GM18520 (cell line): ENCODE measurements around the gene ERICH4.
"Not testable (repeated sequence)": the region's sequence is repeated elsewhere in the genome, so short reads cannot be mapped to it uniquely, and the experiment has no call there.

Source experiments
- ATAC-seq: cut with Tn5 transposase; IDR thresholded peaks from one replicate; pipeline ENCODE4 v1.9.1; 2021; ENCODE audit not compliant: unreplicated experiment

ERICH4 gene

GRCh38 chr19:41434450-41434849 is 8.5 kb upstream of the ERICH4 start:
- ATAC-seq = no peak

DNA sequence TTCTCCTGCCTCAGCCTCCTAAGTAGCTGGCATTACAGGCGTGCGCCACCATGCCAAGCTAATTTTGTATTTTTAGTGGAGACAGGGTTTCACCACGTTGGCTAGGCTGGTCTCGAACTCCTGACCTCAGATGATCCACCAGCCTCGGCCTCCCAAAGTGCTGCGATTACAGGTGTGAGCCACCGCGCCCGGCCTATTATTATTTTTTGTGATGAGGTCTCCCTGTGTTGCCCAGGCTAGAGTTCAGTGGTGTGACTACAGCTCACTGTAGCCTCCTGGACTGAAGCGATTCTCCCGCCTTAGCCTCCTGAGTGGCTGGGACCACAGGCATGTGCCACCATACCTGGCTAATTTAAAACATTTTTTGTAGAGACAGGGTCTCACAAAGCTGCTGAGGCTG is 7.6 kb upstream of the ERICH4 start:
- ATAC-seq = not testable (repeated sequence)

DNA sequence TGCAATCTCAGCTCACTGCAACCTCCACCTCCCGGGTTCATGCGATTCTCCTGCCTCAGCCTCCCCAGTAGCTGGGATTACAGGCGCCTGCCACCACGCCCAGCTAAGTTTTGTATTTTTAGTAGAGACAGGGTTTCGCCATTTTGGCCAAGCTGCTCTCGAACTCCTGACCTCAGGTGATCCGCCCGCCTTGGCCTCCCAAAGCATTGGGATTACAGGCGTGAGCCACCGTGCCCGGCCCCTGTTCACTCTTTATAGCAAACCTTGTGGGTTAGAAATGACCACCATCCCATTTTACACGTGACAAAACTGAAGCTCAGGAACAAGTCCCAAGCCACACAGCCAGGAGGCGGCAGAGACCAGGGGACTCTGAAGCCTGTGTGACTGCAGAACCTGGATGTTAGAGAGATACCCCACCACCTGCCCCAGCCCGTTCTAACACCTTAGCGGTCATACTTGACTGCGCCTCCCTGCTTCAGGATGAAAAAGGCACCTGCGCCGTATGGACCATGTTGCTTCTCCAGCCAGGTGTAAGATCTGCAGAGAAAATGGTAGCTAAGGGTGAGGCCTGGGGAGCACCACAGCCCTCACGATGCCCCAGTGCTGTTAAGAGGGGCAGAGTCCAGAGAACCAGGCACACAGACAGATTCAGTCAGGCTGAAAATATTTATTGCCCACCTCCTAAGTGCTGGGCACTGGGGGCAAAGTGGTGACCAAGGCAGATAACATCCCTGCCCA is 6.9 kb upstream of the ERICH4 start:
- no peak for ATAC-seq

DNA sequence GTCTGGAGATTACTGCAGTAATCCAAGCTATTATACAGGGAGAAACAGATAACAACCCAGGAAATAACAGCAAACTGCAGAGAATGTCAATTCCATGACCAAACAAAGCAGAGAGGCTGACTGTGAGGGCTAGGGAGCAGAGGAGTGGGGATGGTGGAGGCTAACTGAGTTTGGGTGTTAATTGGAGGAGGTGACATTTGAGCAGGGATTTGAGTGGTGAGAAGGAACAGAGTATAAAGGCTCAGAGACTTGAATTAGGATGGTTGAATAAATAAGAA is 6.3 kb upstream of the ERICH4 start:
- ATAC-seq = no peak

DNA sequence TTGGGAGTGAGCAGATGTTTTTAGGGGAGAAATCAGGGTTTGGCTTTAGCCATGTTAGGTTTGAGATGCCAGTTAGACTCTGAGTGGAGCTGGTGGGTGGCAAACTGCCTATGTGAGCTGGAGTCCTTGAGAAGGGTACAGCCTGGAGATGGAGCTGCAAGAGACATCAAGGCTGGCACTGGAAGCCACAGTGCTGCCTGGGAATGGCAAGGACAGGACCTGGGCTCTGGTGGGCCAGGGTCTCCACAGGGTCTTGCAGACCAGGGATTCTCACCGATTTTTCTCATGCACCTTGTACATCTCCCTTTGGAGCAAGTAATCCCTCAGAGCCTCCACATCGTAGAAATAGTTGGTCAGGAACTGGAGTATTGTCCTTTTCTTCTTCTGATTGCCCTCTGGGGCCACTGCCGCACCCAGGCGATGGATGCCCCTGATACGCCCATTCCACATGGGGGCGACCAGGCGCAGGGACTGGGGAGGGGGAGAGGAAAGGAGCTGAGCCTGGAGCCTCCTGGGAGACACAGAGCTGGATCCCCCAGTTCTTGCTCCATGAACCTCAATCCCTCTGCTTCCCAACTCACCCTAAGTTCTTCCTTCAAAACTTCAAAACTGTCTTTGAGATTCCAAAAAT is 4.9 kb upstream of the ERICH4 start:
- no peak for ATAC-seq

- peak; percentile 84 for ATAC-seq
Measured at GRCh38 chr19:41439441-41440222, 3.3 kb upstream of the ERICH4 start, which contains the start of gene DMAC2. Gene DMAC2 (minus strand): TSS chr19:41439912. CDS start chr19:41439899, 13 bp downstream.

GRCh38 chr19:41441321-41441945 is 1.5 kb upstream of the ERICH4 start:
- ATAC-seq = no peak

- ATAC-seq = no peak
Measured at GRCh38 chr19:41443813-41444455, 978 bp downstream of the ERICH4 start.

DNA sequence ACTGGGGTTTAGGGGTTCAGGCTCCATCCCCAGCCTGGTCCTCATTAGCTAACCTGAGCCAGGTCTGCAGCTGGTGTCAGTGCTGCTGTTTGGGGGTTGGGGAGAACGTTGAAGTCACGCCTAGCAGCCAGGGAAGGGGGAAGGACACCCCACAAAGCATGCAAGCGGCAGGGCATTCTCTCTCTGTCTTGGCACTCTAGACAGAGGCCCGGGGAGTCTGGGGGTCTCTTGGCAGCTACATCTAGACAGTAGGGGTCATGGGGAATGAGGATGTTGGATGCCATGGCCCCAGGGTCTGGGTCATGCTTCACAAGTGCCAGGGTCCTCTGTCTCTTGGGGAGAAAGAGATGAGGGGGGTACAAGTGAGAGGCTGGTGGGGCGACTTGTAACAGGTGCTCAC is 2.6 kb downstream of the ERICH4 start:
- no peak for ATAC-seq

DNA sequence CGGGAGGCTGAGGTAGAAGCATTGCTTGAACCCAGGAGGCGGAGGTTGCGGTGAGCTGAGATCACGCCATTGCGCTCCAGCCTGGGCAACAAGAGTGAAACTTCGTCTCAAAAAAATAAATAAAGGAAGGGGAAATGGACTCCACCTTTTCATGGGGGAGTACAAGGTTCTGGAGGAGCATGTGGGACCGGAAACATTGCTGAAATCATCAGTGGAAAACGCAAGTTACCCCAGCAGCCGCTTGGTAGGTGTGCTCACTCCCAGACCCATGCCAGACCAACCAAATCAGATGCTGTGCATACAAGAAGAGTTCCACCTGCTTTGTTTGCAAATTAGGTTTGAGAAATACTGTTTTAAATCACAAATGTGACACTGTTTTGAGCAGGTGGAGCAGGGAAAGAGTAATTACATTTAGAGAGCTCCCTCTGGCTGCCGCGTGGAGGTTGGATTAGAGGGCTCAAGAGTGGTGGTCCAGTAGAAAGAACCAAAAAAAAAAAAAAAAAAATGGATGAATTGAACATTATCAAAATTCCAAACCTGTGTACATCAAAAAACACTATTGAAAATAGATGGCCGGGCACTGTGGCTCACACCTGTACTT is 4.9 kb downstream of the ERICH4 start:
- no peak for ATAC-seq

DNA sequence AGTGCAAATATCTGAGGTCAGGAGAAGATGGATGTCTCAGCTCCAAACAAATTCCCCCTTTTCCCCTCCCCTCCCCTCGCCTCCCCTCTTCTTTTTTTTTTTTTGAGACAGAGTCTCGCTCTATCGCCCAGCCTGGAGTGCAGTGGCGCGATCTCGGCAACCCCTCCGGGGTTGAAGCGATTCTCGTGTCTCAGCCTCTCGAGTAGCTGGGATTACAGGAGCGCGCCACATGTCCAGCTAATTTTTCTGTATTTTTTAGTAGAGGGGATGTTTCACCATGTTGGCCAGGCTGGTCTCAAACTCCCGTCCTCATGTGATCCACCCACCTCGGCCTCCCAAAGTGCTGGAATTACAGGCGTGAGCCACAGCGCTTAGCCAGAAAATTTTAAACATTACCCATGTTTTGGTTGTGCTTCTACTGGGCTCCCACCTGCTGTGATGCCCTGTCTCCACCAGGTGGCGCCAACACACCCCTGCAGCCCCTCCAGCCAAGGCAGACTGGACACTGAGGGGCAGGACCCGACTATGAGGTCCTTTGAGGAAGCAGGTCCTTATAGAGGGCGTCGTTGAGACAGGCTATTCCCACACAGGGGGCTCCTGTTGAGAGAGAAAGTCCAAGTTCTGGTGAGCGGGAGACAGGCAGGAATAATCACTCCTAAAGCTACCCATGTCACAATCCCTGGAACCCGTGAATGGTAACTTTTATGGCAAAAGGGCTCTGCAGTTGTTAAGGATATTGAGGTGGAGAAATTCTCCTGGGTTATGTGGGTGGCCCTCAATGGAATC is 6.3 kb downstream of the ERICH4 start:
- no peak for ATAC-seq

DNA sequence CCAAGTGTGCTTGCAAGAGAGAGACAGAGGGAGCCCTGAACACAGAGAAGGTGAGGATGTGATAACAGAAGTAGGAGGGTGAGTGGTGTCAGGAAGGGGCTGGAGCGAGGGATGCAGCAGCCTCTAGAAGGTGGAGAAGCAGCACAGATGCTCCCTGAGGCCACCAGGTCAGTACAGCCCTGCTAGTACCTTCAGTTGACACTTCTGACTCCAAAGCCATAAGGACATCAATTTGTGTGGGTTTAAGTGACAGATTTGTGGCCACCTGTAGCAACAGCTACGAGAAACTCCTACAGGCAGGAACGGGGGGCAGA is 6.9 kb downstream of the ERICH4 start:
- no peak for ATAC-seq

DNA sequence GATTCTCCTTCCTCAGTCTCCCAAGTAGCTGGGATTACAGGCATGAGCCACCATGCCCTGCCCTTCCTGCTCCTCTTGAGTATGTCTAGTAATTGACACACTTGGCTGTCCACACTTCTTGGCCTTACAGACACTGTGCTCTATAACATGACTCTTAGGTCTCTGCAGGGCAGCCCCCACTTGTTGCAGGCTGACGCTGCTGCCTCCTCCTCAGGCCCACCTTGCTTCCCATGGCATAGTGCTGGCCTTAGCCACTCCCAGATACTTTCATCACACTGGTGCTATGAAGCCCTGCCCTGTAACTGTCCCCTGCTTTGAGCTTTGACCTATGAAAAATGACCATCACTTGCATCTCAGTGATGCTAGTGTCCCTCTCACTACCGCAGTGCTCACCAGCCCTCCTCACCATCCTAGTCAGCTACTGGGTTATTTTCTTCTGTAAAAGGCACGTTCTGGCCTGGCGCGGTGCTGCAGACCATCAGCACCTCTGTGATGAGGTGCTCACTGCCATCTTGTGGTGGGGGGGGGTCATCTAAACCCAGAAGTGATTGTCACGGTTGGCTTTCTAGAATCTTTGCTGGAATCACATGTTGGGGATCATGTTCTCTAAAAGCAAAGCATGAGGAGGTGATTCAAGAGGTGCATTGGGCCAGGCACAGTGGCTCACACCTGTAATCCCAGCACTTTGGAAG is 9.8 kb downstream of the ERICH4 start:
- ATAC-seq = no peak

GRCh38 chr19:41455936-41456335 is 13.0 kb downstream of the ERICH4 start:
- ATAC-seq = no peak

GRCh38 chr19:41456342-41456918 is 13.5 kb downstream of the ERICH4 start:
- ATAC-seq = no peak

GRCh38 chr19:41457241-41457640 is 14.3 kb downstream of the ERICH4 start:
- ATAC-seq = peak; percentile 69

- no peak for ATAC-seq
Measured at GRCh38 chr19:41462497-41462896, 19.5 kb downstream of the ERICH4 start.

GRCh38 chr19:41463257-41464256 is 20.6 kb downstream of the ERICH4 start:
- ATAC-seq = not testable (repeated sequence)
